HG03565 (cell line): ENCODE data around the gene LYPD4.
"Not testable (repeated sequence)": the region's sequence is repeated elsewhere in the genome, so short reads cannot be mapped to it uniquely, and the experiment has no call there.

ENCODE experiments used
- ATAC-seq: cut with Tn5 transposase; IDR thresholded peaks from one replicate; pipeline ENCODE4 v1.9.1; 2021; ENCODE audit warnings: mild to moderate bottlenecking, moderate library complexity; ENCODE audit not compliant: unreplicated experiment

The LYPD4 gene

DNA sequence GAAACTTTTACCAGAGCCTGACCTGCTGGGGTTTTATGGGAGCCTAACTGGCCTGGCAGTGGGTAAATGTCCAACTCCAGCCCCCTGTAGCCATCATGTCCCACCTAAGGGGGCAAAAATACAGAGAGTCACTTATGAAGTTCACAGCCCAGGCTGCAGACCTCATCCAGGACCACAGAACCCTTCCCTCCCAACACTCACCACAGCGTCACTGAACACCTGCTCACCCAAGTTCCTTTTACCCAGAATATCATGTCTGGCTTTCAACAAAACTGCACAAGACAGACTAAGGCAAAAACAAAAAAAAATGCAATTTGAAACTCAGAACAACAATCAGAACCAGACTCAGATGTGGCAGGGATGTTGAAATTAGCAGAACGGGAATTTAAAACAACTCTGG is 41.7 kb downstream of the LYPD4 start:
- no peak for ATAC-seq

DNA sequence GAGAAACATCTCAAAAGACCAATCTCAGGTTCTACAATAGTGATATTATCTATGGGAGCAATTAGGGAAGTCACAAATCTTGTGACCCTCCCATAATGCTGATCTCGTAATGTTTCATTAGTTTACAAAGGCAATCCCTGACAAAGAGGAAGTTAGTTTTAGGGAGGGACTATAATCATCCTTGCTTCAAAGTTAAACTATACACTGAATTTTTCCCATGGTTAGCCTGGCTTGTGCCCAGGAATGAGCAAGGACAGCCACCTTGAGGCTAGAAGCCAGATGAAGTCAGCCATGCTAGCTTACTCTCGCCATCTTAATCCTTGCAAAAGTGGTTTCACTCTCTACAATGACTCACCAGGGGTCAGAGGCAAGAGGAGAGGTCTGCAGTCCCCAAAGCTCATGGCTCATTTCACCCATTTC is 42.7 kb downstream of the LYPD4 start:
- no peak for ATAC-seq

DNA sequence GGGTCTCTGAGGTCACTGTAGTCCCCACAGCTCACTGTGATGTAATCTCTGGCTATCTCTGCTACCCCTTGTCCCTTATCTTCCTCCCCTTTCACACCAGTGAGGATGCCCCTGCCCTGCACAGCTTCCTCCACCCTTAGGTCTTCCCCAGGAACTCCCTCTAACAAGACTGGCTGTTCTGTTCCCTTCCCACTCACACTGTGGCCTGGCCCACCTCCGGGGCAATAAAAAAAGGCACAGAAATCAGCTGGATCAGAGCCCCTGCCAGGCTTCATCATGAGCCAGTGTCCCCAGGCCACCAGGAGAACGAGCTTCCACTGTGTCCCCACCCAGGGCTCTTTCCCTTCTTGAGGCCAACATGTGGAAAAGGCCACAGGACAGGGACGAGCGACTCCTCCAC is 43.5 kb downstream of the LYPD4 start:
- no peak for ATAC-seq

DNA sequence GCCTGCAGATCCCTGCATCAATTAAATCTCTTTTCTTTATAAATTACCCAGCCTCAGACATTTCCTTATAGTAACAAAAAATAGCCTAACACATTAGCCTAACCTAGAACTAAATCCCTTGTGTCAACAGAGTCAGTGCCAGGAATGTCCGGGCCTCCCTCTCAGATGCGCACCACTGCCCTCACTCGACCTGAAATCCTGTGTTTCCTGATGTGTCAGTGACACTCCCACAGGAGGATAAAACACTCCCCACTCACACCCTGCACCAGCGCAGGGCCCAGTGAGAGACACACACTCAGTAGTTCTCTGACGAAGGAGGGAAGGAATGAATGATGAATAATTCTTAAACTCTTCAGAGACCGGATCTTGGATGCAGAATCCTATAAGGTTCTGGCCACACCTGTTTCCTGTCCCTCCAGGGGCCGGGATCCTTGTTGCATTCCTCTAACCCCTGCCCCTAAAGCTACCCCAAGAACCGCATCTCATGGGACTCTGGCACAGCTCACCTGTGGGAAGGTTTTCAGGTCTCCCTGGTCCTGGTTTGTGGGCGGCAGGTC is 45.0 kb downstream of the LYPD4 start:
- ATAC-seq: no peak

DNA sequence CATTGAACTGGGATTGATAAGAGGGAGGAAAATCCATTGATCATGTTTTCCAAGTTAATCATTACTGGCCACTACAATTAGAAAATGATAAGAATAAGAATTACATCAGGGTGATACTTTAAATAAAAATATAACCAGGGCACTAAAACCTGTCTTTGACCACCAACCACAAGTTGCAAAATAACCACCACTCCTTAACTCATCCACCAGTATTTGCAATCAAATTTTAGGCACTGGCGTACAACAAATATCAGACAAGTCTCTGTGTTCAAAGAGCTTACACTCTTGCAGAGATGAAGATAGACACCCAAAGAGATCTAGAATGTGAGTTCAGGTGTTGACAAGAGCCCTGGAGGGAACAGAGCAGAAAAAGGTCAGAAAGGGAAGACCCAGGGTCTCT is 47.6 kb downstream of the LYPD4 start:
- no peak for ATAC-seq

DNA sequence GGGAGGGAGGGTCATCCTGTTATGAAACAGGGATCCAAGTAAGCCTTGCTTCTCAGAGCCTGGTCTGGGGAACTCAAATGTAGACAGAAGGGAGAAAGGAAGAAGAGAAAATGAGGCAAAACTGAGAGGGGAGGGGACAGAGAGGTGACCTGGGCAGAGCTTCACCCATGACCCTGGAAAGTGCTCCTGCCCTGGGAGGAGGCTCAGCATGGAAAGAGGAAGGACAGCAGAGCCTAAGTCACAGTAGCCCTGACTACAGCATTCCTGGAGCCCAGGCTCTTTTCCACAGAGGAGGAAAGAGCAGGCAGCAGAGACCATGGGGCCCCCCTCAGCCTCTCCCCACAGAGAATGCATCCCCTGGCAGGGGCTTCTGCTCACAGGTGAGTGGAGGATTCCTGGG is 48.1 kb downstream of the LYPD4 start, which contains the start of gene CEACAM3:
CEACAM3 (plus strand) TSS at position 226 of the 400 bp plus-strand sequence; CDS start at position 317, 91 bp downstream.
- ATAC-seq: no peak

DNA sequence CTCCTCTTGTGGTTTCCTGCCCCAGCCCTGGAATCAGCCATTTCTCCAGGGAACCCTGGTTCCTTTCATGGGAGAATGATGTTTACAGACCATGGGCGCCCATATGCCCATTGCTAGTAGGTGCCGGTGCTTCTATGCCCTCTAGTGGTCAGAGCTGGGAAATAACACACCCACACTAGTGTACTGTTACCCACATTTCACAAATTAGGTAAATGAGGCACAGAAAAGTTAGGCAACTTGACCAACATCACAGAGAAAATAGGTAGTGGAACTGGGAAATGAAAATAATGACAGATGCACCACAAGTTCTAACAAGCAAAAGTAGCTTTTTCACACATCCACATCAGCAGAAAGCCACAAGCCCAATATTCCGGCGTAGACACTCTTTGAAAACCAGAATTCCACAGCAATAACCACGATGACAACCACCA is 49.4 kb downstream of the LYPD4 start:
- ATAC-seq: no peak

DNA sequence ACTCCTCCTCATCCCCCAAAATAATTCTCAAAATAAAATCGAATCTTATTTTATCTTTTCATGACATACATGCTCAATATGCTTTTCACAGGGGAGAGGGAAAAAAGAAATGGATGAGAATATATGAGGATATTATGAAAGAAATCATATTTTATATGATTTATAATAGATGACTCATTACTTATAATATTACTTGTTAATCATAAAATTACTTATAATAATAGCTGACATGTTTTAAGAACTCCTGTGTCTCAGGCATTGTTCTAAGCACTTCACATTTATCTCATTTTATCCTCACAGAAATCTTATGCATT is 51.1 kb downstream of the LYPD4 start:
- no peak for ATAC-seq

DNA sequence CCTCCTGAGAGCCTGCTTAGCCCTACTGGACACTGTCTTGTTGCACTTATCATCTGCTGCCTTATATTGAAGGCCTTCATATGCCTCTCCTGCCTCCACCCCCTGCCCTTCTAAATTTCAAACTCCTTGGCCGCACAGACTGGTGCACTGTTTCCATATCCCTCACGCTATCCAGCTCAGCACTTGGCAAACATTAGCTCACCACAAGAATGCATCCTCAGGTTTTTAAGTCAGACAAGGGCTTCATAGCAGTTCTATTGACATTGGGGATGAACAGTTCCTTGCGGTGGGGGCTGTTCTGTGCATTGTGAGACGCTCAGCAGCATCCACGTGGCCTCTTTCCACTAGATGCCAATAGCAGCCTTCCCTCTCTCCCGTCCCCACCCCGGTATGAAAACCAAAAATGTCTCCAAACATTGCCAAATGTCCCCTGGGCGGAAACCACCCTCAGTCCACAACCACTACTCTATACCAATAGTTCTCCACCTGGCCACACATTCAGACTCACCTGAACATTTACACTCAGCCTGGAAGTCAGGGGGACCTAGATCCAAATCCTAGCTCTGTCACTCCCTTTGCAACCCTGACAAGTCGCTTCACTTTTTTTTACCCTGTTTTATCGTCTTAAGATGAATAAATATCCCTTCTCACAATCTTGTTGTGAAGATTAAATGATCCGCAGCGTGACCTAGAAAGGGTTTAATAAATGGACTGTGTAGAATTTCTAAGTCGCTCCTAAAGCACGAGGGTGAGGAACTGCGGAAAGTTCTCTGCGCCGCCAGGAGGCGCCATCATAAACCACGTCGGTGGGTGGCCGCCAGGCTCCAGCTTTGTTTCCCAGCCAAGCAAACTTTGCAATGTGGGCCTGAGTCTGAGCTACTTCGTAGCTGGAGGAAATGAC is 51.7 kb downstream of the LYPD4 start:
- no peak for ATAC-seq

DNA sequence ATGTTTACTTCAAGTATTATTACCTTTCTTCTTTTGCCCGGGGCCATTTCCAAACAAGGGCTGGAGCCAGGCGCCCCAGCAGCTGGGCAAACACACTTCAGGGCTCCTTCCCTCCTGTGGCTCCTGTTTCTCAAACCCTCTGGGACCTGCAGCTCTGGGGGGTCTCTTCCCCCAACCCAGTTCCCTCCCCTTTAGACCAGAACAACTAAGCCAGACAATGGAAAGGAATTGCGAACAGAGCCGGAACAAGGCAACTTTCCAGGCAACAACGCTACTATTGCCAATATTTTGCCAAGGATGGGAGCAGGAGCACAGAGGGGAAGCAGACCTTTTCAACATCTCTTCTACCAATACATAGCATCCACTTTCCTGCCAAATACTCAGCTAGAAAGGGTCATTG is 55.4 kb downstream of the LYPD4 start:
- not testable (repeated sequence) for ATAC-seq

DNA sequence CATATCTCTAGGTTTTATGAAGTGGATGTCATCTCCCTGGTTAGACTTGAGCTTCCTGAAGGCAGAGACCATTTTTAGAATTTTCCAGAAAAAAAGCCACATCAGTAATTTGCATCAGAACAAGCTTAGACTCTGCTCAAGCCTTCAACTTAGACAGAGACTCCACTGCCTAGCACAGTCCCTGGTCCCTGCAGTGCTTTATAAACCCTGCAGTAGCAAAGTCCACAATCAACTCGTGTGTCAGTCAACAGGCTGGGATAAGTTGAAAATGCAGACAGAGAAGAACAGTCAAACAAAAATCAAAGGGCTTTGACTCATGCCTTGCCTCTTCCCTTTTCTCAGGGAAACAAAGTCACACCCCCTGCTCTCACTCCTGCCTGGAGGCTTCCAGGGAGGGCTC is 56.0 kb downstream of the LYPD4 start:
- ATAC-seq: not testable (repeated sequence)
